ENCODE results near the gene UBASH3B. TPM values are rescaled to one million over a fixed set of nuclear protein-coding genes. Genes with fewer than 3 reads are reported as not detected.

UBASH3B gene
- total RNA-seq, 4 donors from 2014 or later: 1.8 to 6.6 (median 3.4) TPM

- Histone ChIP-seq H3K27me3 (no peaks in the 10 kb centered on the region), H3K4me1 (peaks cover 0 to 5% (median under 1%) of the 10 kb centered on the region in 3 donors), H3K9me3 (no peaks in the 10 kb centered on the region), H3K27ac (no peak overlapping the region), H3K36me3 (no peaks in the 10 kb centered on the region), H3K4me3 (no peak overlapping the region)
- no peak for ATAC-seq
- TF ChIP-seq POLR2A (IDR thresholded peaks at IDR 0.05): no peak
- no peak for TF ChIP-seq CTCF (IDR thresholded peaks at IDR 0.05)
- no peak for TF ChIP-seq POLR2AphosphoS5 (IDR thresholded peaks at IDR 0.05)
- TF ChIP-seq EP300 (IDR thresholded peaks at IDR 0.05): no peak
- WGBS, 2 donors (ENCODE audit: low coverage in 1 of 2): 79 to 83% methylated on average over 3 to 7 of the region's 11 CpGs
These were observed 41.1 kb downstream of the UBASH3B start for GRCh38 chr11:122696662-122697061.

GRCh38 chr11:122697636-122698167 lies 42.2 kb downstream of the UBASH3B start:
- Histone ChIP-seq H3K4me3 (no peak overlapping the region), H3K4me1 (no peaks in the 10 kb centered on the region), H3K27me3 (no peaks in the 10 kb centered on the region), H3K36me3 (no peaks in the 10 kb centered on the region), H3K9me3 (no peaks in the 10 kb centered on the region), H3K27ac (no peak overlapping the region)
- ATAC-seq: peak; percentile 57
- 75 to 80% methylated on average over 2 to 8 of the region's 8 CpGs for WGBS, 2 donors (ENCODE audit: low coverage in 1 of 2)
- TF ChIP-seq CTCF (IDR thresholded peaks at IDR 0.05) (no peak), POLR2AphosphoS5 (IDR thresholded peaks at IDR 0.05) (no peak), POLR2A (IDR thresholded peaks at IDR 0.05) (no peak), EP300 (IDR thresholded peaks at IDR 0.05) (no peak)

GRCh38 chr11:122698392-122698791 lies 42.9 kb downstream of the UBASH3B start:
- H3K27me3 ChIP-seq: no peaks in the 10 kb centered on the region
- no peaks in the 10 kb centered on the region for H3K36me3 ChIP-seq
- H3K9me3 ChIP-seq: no peaks in the 10 kb centered on the region
- 90 to 97% methylated on average over 3 of the region's 3 CpGs for WGBS, 2 donors (ENCODE audit: low coverage in 1 of 2)
- H3K4me1 ChIP-seq: no peaks in the 10 kb centered on the region
- ATAC-seq: no peak
- TF ChIP-seq EP300 (IDR thresholded peaks at IDR 0.05) (no peak), POLR2A (IDR thresholded peaks at IDR 0.05) (no peak), CTCF (IDR thresholded peaks at IDR 0.05) (no peak), POLR2AphosphoS5 (IDR thresholded peaks at IDR 0.05) (no peak)
- no peak overlapping the region for H3K27ac ChIP-seq
- H3K4me3 ChIP-seq: no peak overlapping the region

- no peaks in the 10 kb centered on the region for H3K4me1 ChIP-seq
- H3K4me3 ChIP-seq: no peak overlapping the region
- H3K9me3 ChIP-seq: no peaks in the 10 kb centered on the region
- no peaks in the 10 kb centered on the region for H3K27me3 ChIP-seq
- ATAC-seq: no peak
- 67 to 100% methylated on average over 1 of the region's 3 CpGs for WGBS, 2 donors (ENCODE audit: low coverage in 1 of 2)
- TF ChIP-seq POLR2A (IDR thresholded peaks at IDR 0.05): no peak
- TF ChIP-seq EP300 (IDR thresholded peaks at IDR 0.05): no peak
- no peak for TF ChIP-seq POLR2AphosphoS5 (IDR thresholded peaks at IDR 0.05)
- TF ChIP-seq CTCF (IDR thresholded peaks at IDR 0.05): no peak
- no peaks in the 10 kb centered on the region for H3K36me3 ChIP-seq
- H3K27ac ChIP-seq: no peak overlapping the region
These were observed 45.1 kb downstream of the UBASH3B start for GRCh38 chr11:122700666-122701065.

GRCh38 chr11:122701143-122701542 lies 45.6 kb downstream of the UBASH3B start:
- Histone ChIP-seq H3K36me3 (no peaks in the 10 kb centered on the region), H3K4me1 (no peaks in the 10 kb centered on the region), H3K27me3 (no peaks in the 10 kb centered on the region), H3K4me3 (no peak overlapping the region), H3K9me3 (no peaks in the 10 kb centered on the region), H3K27ac (no peak overlapping the region)
- 75 to 79% methylated on average over 4 of the region's 4 CpGs for whole genome bisulfite sequencing, 2 donors (ENCODE audit: low coverage in 1 of 2)
- ATAC-seq: no peak
- TF ChIP-seq EP300 (IDR thresholded peaks at IDR 0.05) (no peak), POLR2AphosphoS5 (IDR thresholded peaks at IDR 0.05) (no peak), POLR2A (IDR thresholded peaks at IDR 0.05) (no peak), CTCF (IDR thresholded peaks at IDR 0.05) (no peak)

Measured in gastroesophageal sphincter (tissue), 4 donors.